IPS-15b (cell line): Measurements from ENCODE around the gene MBD5.
"Not testable (repeated sequence)": the region's sequence is repeated elsewhere in the genome, so short reads cannot be mapped to it uniquely, and the experiment has no call there.

ENCODE experiments used
- H3K27me3 ChIP-seq: one replicate; pipeline ENCODE4 v1.6.1; 2013; ENCODE audit warnings: low read length; ENCODE audit not compliant: control insufficient read depth, insufficient read depth
- H3K36me3 ChIP-seq: one replicate; pipeline ENCODE4 v1.6.1; 2013; ENCODE audit warnings: low read length; ENCODE audit not compliant: control insufficient read depth, insufficient read depth
- H3K4me1 ChIP-seq: one replicate; pipeline ENCODE4 v1.6.1; 2013; ENCODE audit warnings: mild to moderate bottlenecking, low read length; ENCODE audit not compliant: control insufficient read depth, insufficient read depth
- H3K4me3 ChIP-seq: one replicate; pipeline ENCODE4 v1.5.1; 2013; ENCODE audit warnings: low read depth, low read length
- H3K9ac ChIP-seq: one replicate; pipeline ENCODE4 v1.6.1; 2013; ENCODE audit warnings: low read depth, mild to moderate bottlenecking, low read length
- H3K9me3 ChIP-seq: one replicate; pipeline ENCODE4 v1.6.1; 2013; ENCODE audit warnings: mild to moderate bottlenecking, low read length; ENCODE audit not compliant: control insufficient read depth, insufficient read depth

MBD5 gene

GRCh38 chr2:148529745-148530144 lies 508.9 kb downstream of the MBD5 start:
- Histone ChIP-seq H3K27me3 (no peaks in the 10 kb centered on the region), H3K4me3 (no peak overlapping the region), H3K4me1 (no peaks in the 10 kb centered on the region), H3K36me3 (no peaks in the 10 kb centered on the region), H3K9ac (no peak overlapping the region), H3K9me3 (no peaks in the 10 kb centered on the region)

- no peaks in the 10 kb centered on the region for H3K27me3 ChIP-seq
- H3K9me3 ChIP-seq = no peaks in the 10 kb centered on the region
- no peak overlapping the region for H3K4me3 ChIP-seq
- no peak overlapping the region for H3K9ac ChIP-seq
- H3K4me1 ChIP-seq = no peaks in the 10 kb centered on the region
- H3K36me3 ChIP-seq = no peaks in the 10 kb centered on the region
Observed at GRCh38 chr2:148530350-148530749, 509.5 kb downstream of the MBD5 start.

GRCh38 chr2:148531235-148531634 lies 510.3 kb downstream of the MBD5 start:
- Histone ChIP-seq H3K4me1 (no peaks in the 10 kb centered on the region), H3K9me3 (no peaks in the 10 kb centered on the region), H3K36me3 (no peaks in the 10 kb centered on the region), H3K9ac (no peak overlapping the region), H3K4me3 (no peak overlapping the region), H3K27me3 (no peaks in the 10 kb centered on the region)

GRCh38 chr2:148531669-148532428 lies 511.0 kb downstream of the MBD5 start:
- Histone ChIP-seq H3K36me3 (no peaks in the 10 kb centered on the region), H3K4me3 (no peak overlapping the region), H3K9ac (no peak overlapping the region), H3K4me1 (no peaks in the 10 kb centered on the region), H3K27me3 (no peaks in the 10 kb centered on the region), H3K9me3 (no peaks in the 10 kb centered on the region)

GRCh38 chr2:148533004-148533403 lies 512.1 kb downstream of the MBD5 start:
- no peak overlapping the region for H3K4me3 ChIP-seq
- H3K9me3 ChIP-seq = no peaks in the 10 kb centered on the region
- no peaks in the 10 kb centered on the region for H3K27me3 ChIP-seq
- no peaks in the 10 kb centered on the region for H3K36me3 ChIP-seq
- H3K4me1 ChIP-seq = no peaks in the 10 kb centered on the region
- no peak overlapping the region for H3K9ac ChIP-seq

GRCh38 chr2:148533685-148534084 lies 512.8 kb downstream of the MBD5 start:
- Histone ChIP-seq H3K9ac (no peak overlapping the region), H3K4me1 (no peaks in the 10 kb centered on the region), H3K36me3 (no peaks in the 10 kb centered on the region), H3K4me3 (no peak overlapping the region), H3K27me3 (no peaks in the 10 kb centered on the region), H3K9me3 (no peaks in the 10 kb centered on the region)

- Histone ChIP-seq H3K36me3 (no peaks in the 10 kb centered on the region), H3K4me3 (no peak overlapping the region), H3K27me3 (no peaks in the 10 kb centered on the region), H3K9ac (no peak overlapping the region), H3K4me1 (no peaks in the 10 kb centered on the region), H3K9me3 (no peaks in the 10 kb centered on the region)
Observed at GRCh38 chr2:148534416-148535204, 513.7 kb downstream of the MBD5 start.

- Histone ChIP-seq H3K9ac (no peak overlapping the region), H3K36me3 (no peaks in the 10 kb centered on the region), H3K9me3 (no peaks in the 10 kb centered on the region), H3K27me3 (no peaks in the 10 kb centered on the region), H3K4me1 (no peaks in the 10 kb centered on the region), H3K4me3 (no peak overlapping the region)
Observed at GRCh38 chr2:148538375-148538774, 517.5 kb downstream of the MBD5 start.

GRCh38 chr2:148540022-148540421 lies 519.1 kb downstream of the MBD5 start:
- H3K27me3 ChIP-seq = no peaks in the 10 kb centered on the region
- no peak overlapping the region for H3K4me3 ChIP-seq
- H3K9me3 ChIP-seq = no peaks in the 10 kb centered on the region
- no peaks in the 10 kb centered on the region for H3K4me1 ChIP-seq
- H3K36me3 ChIP-seq = no peaks in the 10 kb centered on the region
- no peak overlapping the region for H3K9ac ChIP-seq

- Histone ChIP-seq H3K27me3 (no peaks in the 10 kb centered on the region), H3K4me3 (no peak overlapping the region)
Observed at GRCh38 chr2:148541792-148542191, 520.9 kb downstream of the MBD5 start.

GRCh38 chr2:148542614-148543013 lies 521.7 kb downstream of the MBD5 start:
- Histone ChIP-seq H3K4me1 (no peaks in the 10 kb centered on the region), H3K9ac (no peak overlapping the region), H3K36me3 (no peaks in the 10 kb centered on the region), H3K27me3 (no peaks in the 10 kb centered on the region), H3K9me3 (no peaks in the 10 kb centered on the region), H3K4me3 (no peak overlapping the region)

More at GRCh38 chr2:148541792-148542191, 520.9 kb downstream of the MBD5 start:
- H3K9me3 ChIP-seq = no peaks in the 10 kb centered on the region
- no peaks in the 10 kb centered on the region for H3K4me1 ChIP-seq
- H3K9ac ChIP-seq = no peak overlapping the region
- H3K36me3 ChIP-seq = no peaks in the 10 kb centered on the region

- not testable (repeated sequence) for H3K9ac ChIP-seq, H3K27me3 ChIP-seq, H3K9me3 ChIP-seq, H3K4me1 ChIP-seq, H3K36me3 ChIP-seq, H3K4me3 ChIP-seq
Observed at GRCh38 chr2:148543088-148543540, 522.2 kb downstream of the MBD5 start.
